NB4 (cell line): ENCODE data around the gene EIF4A3.

ENCODE experiments used
- DNase-seq: peaks from one replicate; pipeline ENCODE4 v3.0.0; 2010; ENCODE audit warnings: low read depth
- H3K4me3 ChIP-seq: one replicate; pipeline ENCODE4 v1.5.1; 2011; ENCODE audit warnings: mild to moderate bottlenecking, low read depth, low read length, moderate library complexity
- MYC ChIP-seq: IDR thresholded peaks from 2 replicates; pipeline ENCODE4 v1.6.1; 2011; ENCODE audit warnings: low read depth, low read length
- POLR2A ChIP-seq: IDR thresholded peaks from 2 replicates; pipeline ENCODE4 v1.6.1; 2011; ENCODE audit warnings: mild to moderate bottlenecking; ENCODE audit not compliant: insufficient read length; ENCODE audit errors: extremely low read depth
- TF ChIP-seq, protein P1 (sequence below): IDR thresholded peaks from 2 replicates; pipeline ENCODE4 v1.6.1; 2011; ENCODE audit warnings: low read depth, low read length
- TF ChIP-seq, protein P2 (sequence below): IDR thresholded peaks from one replicate; pipeline ENCODE4 v1.5.1; 2012; ENCODE audit warnings: low read depth, low read length

EIF4A3 gene

DNA sequence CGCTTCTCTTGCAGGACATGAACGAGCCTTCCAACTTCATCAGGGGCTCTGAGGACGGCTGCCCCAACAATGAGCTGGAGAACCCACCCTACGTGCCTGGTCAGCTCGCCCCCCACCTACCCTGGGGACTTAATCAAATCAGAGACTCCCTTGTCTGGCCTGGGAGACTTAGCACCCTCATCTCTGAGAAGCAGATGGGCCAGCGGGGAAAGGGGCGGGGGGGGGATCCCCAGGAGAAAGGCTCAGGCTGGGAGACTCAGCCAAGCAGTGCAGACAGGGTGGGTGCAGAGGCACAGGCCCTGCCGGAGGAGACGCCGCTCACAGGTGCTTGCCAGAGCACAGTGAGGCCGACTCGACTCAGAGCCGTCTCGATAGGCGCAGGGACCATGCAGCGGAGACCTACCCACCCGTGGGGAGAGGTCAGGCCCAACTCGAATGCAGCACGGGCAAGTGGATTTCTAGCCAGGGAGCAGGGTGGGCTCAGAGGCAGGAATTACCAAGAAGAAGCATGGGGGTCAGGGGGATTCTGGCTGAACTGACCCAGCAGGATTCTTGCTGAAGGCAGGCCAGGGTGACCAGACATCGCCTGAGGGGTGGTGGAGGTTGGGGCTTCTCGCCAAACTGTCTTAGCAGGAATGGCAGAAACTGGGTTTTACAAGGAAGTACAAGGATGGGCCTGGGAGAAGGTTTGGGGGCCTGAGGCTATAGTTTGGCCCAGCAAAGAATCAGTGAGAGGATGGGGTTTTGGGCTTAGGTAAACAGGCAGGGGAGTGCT lies 35.8 kb downstream of the EIF4A3 start:
- DNase-seq, result no peak
- TF ChIP-seq, protein P1, sequence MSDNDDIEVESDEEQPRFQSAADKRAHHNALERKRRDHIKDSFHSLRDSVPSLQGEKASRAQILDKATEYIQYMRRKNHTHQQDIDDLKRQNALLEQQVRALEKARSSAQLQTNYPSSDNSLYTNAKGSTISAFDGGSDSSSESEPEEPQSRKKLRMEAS, result no peak
- TF ChIP-seq POLR2A (no peak), MYC (no peak)
- TF ChIP-seq, protein P2, sequence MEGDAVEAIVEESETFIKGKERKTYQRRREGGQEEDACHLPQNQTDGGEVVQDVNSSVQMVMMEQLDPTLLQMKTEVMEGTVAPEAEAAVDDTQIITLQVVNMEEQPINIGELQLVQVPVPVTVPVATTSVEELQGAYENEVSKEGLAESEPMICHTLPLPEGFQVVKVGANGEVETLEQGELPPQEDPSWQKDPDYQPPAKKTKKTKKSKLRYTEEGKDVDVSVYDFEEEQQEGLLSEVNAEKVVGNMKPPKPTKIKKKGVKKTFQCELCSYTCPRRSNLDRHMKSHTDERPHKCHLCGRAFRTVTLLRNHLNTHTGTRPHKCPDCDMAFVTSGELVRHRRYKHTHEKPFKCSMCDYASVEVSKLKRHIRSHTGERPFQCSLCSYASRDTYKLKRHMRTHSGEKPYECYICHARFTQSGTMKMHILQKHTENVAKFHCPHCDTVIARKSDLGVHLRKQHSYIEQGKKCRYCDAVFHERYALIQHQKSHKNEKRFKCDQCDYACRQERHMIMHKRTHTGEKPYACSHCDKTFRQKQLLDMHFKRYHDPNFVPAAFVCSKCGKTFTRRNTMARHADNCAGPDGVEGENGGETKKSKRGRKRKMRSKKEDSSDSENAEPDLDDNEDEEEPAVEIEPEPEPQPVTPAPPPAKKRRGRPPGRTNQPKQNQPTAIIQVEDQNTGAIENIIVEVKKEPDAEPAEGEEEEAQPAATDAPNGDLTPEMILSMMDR, result no peak
- no peak overlapping the region for H3K4me3 ChIP-seq

DNA sequence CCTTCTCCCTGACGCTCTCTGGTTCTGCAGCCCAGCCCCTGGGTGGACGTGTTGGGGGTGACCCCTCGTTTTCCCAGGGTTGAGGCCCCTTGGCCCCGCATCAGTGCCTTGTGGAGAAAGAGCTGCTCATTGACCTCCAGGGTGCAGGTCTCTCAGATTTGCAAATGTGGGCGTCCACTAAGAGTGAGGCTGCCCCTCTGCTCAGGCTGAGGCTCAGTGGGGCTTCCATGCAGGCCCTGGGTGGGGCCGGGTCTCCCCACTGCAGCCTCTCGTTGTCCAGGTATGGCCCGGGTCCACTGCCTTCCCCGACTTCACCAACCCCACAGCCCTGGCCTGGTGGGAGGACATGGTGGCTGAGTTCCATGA lies 36.5 kb downstream of the EIF4A3 start:
- H3K4me3 ChIP-seq, result no peak overlapping the region
- TF ChIP-seq, protein P2, result no peak
- TF ChIP-seq POLR2A (no peak), MYC (no peak)
- TF ChIP-seq, protein P1, result no peak
- no peak for DNase-seq

DNA sequence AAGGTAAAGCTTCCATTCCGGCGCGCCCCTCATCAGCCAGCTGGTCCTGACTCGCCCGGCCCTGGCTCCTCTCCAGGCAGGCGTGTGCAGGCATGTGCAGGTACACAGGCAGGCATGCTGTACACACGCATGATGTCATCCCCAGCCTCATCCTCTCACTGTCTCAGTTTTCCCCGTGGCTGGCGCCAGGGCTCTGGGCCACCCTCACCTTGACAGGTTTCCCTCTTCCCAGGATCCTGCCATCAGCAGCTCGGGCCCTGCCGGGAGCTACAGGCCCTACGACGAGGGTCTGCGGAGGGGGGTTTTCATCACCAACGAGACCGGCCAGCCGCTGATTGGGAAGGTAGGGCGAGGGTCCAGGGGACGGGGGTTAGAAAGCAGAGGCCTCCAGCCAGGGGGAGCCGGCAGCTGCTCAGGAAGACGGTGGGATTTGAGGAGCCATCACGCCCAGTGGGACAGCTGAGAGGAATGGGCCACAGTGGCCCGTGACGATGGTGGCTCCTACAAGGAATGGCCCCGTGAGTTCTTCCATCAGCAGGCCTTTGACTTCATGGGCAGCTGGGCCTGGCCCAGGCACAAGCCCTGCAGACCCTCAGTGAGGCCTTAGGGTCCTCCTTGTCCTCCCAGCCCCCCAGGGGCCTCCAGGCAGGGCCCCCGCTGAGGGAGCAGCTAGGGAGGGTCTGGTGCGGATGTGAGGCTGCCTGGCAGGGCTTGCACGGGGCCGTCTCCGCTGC lies 37.0 kb downstream of the EIF4A3 start:
- DNase-seq, result no peak
- H3K4me3 ChIP-seq, result no peak overlapping the region
- TF ChIP-seq MYC, result no peak
- no peak for TF ChIP-seq POLR2A
- TF ChIP-seq, protein P1, result no peak
- TF ChIP-seq, protein P2, result no peak

DNA sequence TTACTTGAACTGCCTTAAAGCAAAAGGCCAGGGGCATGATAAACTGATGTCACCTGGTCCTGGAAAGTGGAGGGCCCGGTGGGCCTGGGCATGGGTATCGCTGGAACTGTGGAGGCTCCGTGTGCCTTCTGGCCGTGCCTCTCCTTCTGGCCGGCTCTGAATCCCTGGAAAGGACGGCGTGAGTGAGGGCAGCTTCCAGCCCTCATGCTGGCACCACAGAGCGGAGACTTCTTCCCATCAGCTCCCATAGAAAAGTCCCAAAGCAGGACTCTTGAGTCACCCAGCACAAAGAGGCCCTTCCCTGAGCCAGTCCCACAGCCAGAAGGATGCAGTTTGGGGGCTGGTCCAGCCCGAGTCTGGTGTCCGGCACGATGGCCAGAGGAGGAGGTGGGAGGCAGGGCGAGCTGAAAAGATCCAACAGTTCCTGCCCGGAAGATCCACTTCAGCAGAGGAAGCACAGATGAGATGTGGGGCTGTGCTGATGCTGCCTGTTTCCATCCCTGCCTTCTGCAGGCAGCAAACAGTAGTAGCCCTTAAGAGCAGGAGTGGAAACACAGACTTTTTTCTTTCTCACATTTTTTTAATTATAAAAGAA lies 37.8 kb downstream of the EIF4A3 start:
- TF ChIP-seq, protein P2, result no peak
- no peak for TF ChIP-seq MYC
- TF ChIP-seq, protein P1, result no peak
- no peak for TF ChIP-seq POLR2A
- H3K4me3 ChIP-seq, result no peak overlapping the region
- no peak for DNase-seq

- no peak for DNase-seq
- TF ChIP-seq, protein P2, result no peak
- TF ChIP-seq MYC, result no peak
- TF ChIP-seq, protein P1, result no peak
- no peak for TF ChIP-seq POLR2A
- H3K4me3 ChIP-seq, result no peak overlapping the region
Observed at GRCh38 chr17:80108036-80108971, 38.6 kb downstream of the EIF4A3 start.
